Astrocyte of the cerebellum (primary cell): ENCODE results near the gene KDR.

ENCODE experiments used
- DNase-seq: peaks from one replicate; pipeline ENCODE4 v3.0.0-alpha.2; 2011; ENCODE audit warnings: low read depth
- H3K4me3 ChIP-seq: 2 replicates; pipeline ENCODE4 v1.5.1; 2011; ENCODE audit warnings: mild to moderate bottlenecking, low read depth, low read length, moderate library complexity
- CTCF ChIP-seq: IDR thresholded peaks from 2 replicates; pipeline ENCODE4 v1.5.1; 2012; ENCODE audit warnings: low read length, low read depth, moderate library complexity, mild to moderate bottlenecking; ENCODE audit errors: missing control alignments
- in situ Hi-C: cut with HindIII; loops from 2 replicates; pipeline ENCODE4 v1.10.0; 2017; ENCODE audit warnings: low sequenced_read_pairs

KDR gene

GRCh38 chr4:55125087-55125721 is at the start of gene KDR:
KDR (minus strand) TSS chr4:55125595; CDS start chr4:55125293, 302 bp downstream.
- peak within 1 kb of the TSS; percentile 67 for H3K4me3 ChIP-seq
- no peak for DNase-seq
- in situ Hi-C loops, result no loop called here
- no peak for TF ChIP-seq CTCF

GRCh38 chr4:55173580-55173979 is 48.2 kb upstream of the KDR start:
- DNase-seq, result no peak
- no peak for TF ChIP-seq CTCF
- in situ Hi-C loops, result no loop called here

GRCh38 chr4:55172694-55173287 is 47.4 kb upstream of the KDR start:
- H3K4me3 ChIP-seq, result no peak overlapping the region
- TF ChIP-seq CTCF, result no peak
- in situ Hi-C loops, result no loop called here
- no peak for DNase-seq

More at GRCh38 chr4:55173580-55173979, 48.2 kb upstream of the KDR start:
- no peak overlapping the region for H3K4me3 ChIP-seq

GRCh38 chr4:55170462-55170861 is 45.1 kb upstream of the KDR start:
- in situ Hi-C loops, result no loop called here
- no peak for DNase-seq
- no peak overlapping the region for H3K4me3 ChIP-seq
- TF ChIP-seq CTCF, result no peak

- no peak for DNase-seq
- H3K4me3 ChIP-seq, result no peak overlapping the region
- in situ Hi-C loops, result no loop called here
- no peak for TF ChIP-seq CTCF
These were observed 44.1 kb upstream of the KDR start for GRCh38 chr4:55169352-55169961.

- in situ Hi-C loops, result no loop called here
- DNase-seq, result no peak
- no peak overlapping the region for H3K4me3 ChIP-seq
- TF ChIP-seq CTCF, result no peak
These were observed 37.0 kb upstream of the KDR start for GRCh38 chr4:55162396-55162795.
